ENCODE results near the gene COL9A3. TPM values are rescaled to one million over a fixed set of nuclear protein-coding genes. Genes with fewer than 3 reads are reported as not detected.

The COL9A3 gene
- total RNA-seq, 3 donors from 2014 or later (not counting 1 experiment from before 2014, with no cell fraction given), result 1.9 TPM; not detected in 2

DNA sequence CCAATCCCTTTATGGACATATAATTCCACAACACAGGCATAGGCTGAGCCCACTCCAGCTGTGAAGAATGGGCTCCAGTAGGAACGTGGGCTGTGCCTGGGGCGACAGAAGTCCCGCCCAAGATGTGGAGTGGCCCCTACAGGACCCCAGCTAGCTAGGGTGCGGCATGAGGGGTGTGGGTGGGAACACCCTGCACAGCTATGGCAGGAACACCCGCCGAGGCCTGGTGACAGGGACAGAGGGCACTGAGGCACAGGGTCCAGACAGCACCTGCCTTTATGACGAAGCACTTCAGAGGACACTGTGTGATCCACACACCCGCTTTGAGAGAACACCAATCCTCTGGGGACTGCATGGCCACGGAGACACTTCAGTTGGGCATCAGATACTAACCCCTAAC lies 73.0 kb downstream of the COL9A3 start:
- 98% methylated on average over 9 of the region's 9 CpGs for WGBS (ENCODE audit: insufficient coverage)
- TF ChIP-seq, protein P1, sequence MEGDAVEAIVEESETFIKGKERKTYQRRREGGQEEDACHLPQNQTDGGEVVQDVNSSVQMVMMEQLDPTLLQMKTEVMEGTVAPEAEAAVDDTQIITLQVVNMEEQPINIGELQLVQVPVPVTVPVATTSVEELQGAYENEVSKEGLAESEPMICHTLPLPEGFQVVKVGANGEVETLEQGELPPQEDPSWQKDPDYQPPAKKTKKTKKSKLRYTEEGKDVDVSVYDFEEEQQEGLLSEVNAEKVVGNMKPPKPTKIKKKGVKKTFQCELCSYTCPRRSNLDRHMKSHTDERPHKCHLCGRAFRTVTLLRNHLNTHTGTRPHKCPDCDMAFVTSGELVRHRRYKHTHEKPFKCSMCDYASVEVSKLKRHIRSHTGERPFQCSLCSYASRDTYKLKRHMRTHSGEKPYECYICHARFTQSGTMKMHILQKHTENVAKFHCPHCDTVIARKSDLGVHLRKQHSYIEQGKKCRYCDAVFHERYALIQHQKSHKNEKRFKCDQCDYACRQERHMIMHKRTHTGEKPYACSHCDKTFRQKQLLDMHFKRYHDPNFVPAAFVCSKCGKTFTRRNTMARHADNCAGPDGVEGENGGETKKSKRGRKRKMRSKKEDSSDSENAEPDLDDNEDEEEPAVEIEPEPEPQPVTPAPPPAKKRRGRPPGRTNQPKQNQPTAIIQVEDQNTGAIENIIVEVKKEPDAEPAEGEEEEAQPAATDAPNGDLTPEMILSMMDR (IDR thresholded peaks at IDR 0.05), result no peak
- intact Hi-C loops (cut with micrococcal nuclease), result no loop called here
- DNase-seq (no peak), ATAC-seq (no peak)
- H3K9me3 Mint-ChIP-seq, result no peaks in the 10 kb centered on the region
- H3K27me3 ChIP-seq (ENCODE audit: control insufficient read depth, insufficient read depth, low read length), result no peaks in the 10 kb centered on the region
- H3K4me1 ChIP-seq (ENCODE audit: control insufficient read depth, insufficient read depth, low read length), result peaks cover 13% of the 10 kb centered on the region
- no peak overlapping the region for H3K27ac Mint-ChIP-seq
- peaks cover 5 to 6% of the 10 kb centered on the region in 2 donors for H3K4me1 Mint-ChIP-seq
- H3K9me3 ChIP-seq (ENCODE audit: control insufficient read depth, insufficient read depth, low read length), result no peaks in the 10 kb centered on the region
- peaks cover 82% of the 10 kb centered on the region for H3K36me3 ChIP-seq (ENCODE audit: control insufficient read depth, insufficient read depth, low read length)
- no peak overlapping the region for H3K4me3 ChIP-seq (ENCODE audit: low read length)
- H3K4me3 Mint-ChIP-seq, result no peak overlapping the region
- H3K36me3 Mint-ChIP-seq, result peaks cover 7% of the 10 kb centered on the region
- no peaks in the 10 kb centered on the region for H3K27me3 Mint-ChIP-seq (ENCODE audit: low read depth in 2 of 2)
- H3K27ac ChIP-seq (ENCODE audit: low read length), result no peak overlapping the region

DNA sequence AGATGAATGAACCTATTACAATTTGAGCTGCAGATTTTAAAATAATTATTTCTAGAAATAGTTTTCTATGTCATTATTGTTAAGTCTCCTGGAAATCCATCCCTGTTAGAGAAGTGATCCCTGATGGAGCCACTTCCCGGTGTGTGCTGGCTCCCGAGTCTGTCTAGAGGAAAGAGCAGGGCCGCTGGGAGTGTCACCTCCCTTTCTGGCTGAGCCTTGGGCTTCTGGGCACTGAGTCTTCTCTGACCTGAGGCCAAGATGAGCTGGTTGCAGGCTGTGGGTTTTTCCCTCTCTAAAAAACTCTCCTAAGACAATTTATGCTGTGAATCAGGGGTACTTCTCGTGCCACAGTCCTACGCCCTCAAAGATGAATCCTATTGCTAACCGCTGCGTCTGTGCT lies 73.6 kb downstream of the COL9A3 start:
- ATAC-seq (no peak), DNase-seq (no peak)
- no peak overlapping the region for H3K4me3 Mint-ChIP-seq
- Histone ChIP-seq H3K4me3 (ENCODE audit: low read length) (no peak overlapping the region), H3K9me3 (ENCODE audit: control insufficient read depth, insufficient read depth, low read length) (no peaks in the 10 kb centered on the region), H3K4me1 (ENCODE audit: control insufficient read depth, insufficient read depth, low read length) (peaks cover 13% of the 10 kb centered on the region), H3K27ac (ENCODE audit: low read length) (no peak overlapping the region), H3K36me3 (ENCODE audit: control insufficient read depth, insufficient read depth, low read length) (peaks cover 86% of the 10 kb centered on the region), H3K27me3 (ENCODE audit: control insufficient read depth, insufficient read depth, low read length) (no peaks in the 10 kb centered on the region)
- no peaks in the 10 kb centered on the region for H3K9me3 Mint-ChIP-seq
- H3K27me3 Mint-ChIP-seq (ENCODE audit: low read depth in 2 of 2), result no peaks in the 10 kb centered on the region
- H3K27ac Mint-ChIP-seq, result no peak overlapping the region
- H3K4me1 Mint-ChIP-seq, result peaks cover 6 to 9% of the 10 kb centered on the region in 2 donors
- 96% methylated on average over 7 of the region's 7 CpGs for WGBS (ENCODE audit: insufficient coverage)
- TF ChIP-seq, protein P1 (IDR thresholded peaks at IDR 0.05), result no peak
- intact Hi-C loops (cut with micrococcal nuclease), result no loop called here
- H3K36me3 Mint-ChIP-seq, result peaks cover 7% of the 10 kb centered on the region

Other genes with a start within 250 kb of the COL9A3 start
- 1 to 10 TPM in 2 of 3 donors, under 1 TPM in 1; 0.59 to 1.4 (median 1.1) TPM for gene SLCO4A1, start 174.5 kb upstream of the COL9A3 start, total RNA-seq
- gene NTSR1, start 108.2 kb upstream of the COL9A3 start, total RNA-seq, result under 1 TPM in 2 of 3 donors, not detected in 1; 0.11 to 0.45 TPM
- 10 to 100 TPM in 2 of 3 donors, 1 to 10 TPM in 1; 8.3 to 12.8 (median 10.0) TPM for gene MRGBP, start 20.6 kb upstream of the COL9A3 start, total RNA-seq
- 10 to 100 TPM; 71.0 to 84.0 (median 83.0) TPM for gene OGFR, start 12.2 kb upstream of the COL9A3 start, total RNA-seq
- 1 to 10 TPM; 5.1 to 8.0 (median 6.4) TPM for gene TCFL5, start 44.8 kb downstream of the COL9A3 start, total RNA-seq
- gene DIDO1, start 109.5 kb downstream of the COL9A3 start, total RNA-seq, result 100 to 1,000 TPM in 1 of 3 donors, 10 to 100 TPM in 2; 79.5 to 116 (median 83.4) TPM
- 10 to 100 TPM; 45.1 to 60.1 (median 53.1) TPM for gene GID8, start 121.1 kb downstream of the COL9A3 start, total RNA-seq
- 10 to 100 TPM; 22.3 to 24.0 (median 23.8) TPM for gene SLC17A9, start 135.7 kb downstream of the COL9A3 start, total RNA-seq
- gene BHLHE23, start 189.9 kb downstream of the COL9A3 start, total RNA-seq, result not detected

Measured in natural killer cell (primary cell).